Bronchial epithelial cell (primary cell): ENCODE results near the gene CC2D1A. TPM values are rescaled to one million over a fixed set of nuclear protein-coding genes. Genes with fewer than 3 reads are reported as not detected.

Source experiments
- DNase-seq: peaks from one replicate; pipeline ENCODE4 v3.0.0-alpha.2; 2010; ENCODE audit warnings: low read depth
- FAIRE-seq: peaks from 2 replicates; lab custom pipeline; 2011; peaks lifted over from hg19 to GRCh38; lab: Jason Lieb, UNC
- H3K27me3 ChIP-seq: 2 replicates; pipeline ENCODE4 v1.5.1; 2011; ENCODE audit warnings: low read length; ENCODE audit not compliant: control insufficient read depth, insufficient read depth
- H3K36me3 ChIP-seq: 2 replicates; pipeline ENCODE4 v1.5.1; 2011; ENCODE audit warnings: low read length; ENCODE audit not compliant: control insufficient read depth, insufficient read depth
- H3K4me3 ChIP-seq: 2 replicates; pipeline ENCODE4 v1.5.1; 2011; ENCODE audit warnings: mild to moderate bottlenecking, low read depth, low read length, control low read depth
- total RNA-seq: library from RNA; depleted of rRNA; stranded (reverse); fragments of >200 nt; gene quantifications from 2 replicates; pipeline ENCODE4 v1.2.1, GENCODE V29; 2014
- TF ChIP-seq, protein P1 (sequence below): IDR thresholded peaks from 2 replicates; pipeline ENCODE4 v1.5.1; 2011; ENCODE audit warnings: mild to moderate bottlenecking, moderate library complexity, low read length, control low read depth, inconsistent platforms; ENCODE audit not compliant: insufficient read depth, severe bottlenecking

CC2D1A gene
- total RNA-seq, 1 donor from 2014 or later, result 6.8 TPM

DNA sequence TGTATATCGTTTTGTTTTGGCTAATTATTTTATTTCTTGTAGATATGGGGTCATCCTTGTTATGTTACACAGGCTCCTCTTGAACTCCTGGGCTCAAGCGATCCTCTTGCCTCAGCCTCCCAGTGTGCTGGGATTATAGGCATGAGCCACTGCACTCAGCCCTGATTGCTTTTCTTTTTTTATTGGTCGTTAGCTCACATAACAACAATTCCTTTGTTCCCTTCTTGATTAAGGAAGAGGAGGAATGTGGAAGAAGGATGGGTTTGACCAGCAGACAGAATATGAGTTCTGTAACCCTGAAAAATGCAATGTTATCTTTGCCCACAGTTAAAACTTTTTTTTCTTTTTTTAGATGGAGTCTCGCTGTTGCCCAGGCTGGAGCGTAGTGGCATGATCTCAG lies 11.4 kb upstream of the CC2D1A start:
- DNase-seq (no peak), FAIRE-seq (no peak)
- TF ChIP-seq, protein P1, sequence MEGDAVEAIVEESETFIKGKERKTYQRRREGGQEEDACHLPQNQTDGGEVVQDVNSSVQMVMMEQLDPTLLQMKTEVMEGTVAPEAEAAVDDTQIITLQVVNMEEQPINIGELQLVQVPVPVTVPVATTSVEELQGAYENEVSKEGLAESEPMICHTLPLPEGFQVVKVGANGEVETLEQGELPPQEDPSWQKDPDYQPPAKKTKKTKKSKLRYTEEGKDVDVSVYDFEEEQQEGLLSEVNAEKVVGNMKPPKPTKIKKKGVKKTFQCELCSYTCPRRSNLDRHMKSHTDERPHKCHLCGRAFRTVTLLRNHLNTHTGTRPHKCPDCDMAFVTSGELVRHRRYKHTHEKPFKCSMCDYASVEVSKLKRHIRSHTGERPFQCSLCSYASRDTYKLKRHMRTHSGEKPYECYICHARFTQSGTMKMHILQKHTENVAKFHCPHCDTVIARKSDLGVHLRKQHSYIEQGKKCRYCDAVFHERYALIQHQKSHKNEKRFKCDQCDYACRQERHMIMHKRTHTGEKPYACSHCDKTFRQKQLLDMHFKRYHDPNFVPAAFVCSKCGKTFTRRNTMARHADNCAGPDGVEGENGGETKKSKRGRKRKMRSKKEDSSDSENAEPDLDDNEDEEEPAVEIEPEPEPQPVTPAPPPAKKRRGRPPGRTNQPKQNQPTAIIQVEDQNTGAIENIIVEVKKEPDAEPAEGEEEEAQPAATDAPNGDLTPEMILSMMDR, result no peak
- H3K27me3 ChIP-seq, result no peaks in the 10 kb centered on the region
- H3K36me3 ChIP-seq, result no peaks in the 10 kb centered on the region
- H3K4me3 ChIP-seq, result no peak overlapping the region

DNA sequence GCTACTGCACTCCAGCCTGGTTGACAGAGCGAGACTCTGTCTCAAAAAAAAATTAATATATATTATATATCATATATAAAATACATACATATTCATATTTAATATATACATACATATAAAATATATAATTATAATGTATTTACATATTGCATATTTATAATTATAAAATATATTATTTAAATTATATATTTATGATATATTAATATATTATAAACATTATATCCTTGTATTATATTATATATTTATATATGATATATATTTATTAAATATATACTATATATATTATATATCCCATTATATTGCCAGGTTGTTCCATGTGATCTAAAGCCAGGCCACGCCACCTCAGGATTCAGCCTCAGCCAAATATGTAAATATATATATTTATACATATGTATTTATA lies 9.8 kb upstream of the CC2D1A start:
- FAIRE-seq, result no peak
- TF ChIP-seq, protein P1, result no peak
- no peaks in the 10 kb centered on the region for H3K36me3 ChIP-seq

DNA sequence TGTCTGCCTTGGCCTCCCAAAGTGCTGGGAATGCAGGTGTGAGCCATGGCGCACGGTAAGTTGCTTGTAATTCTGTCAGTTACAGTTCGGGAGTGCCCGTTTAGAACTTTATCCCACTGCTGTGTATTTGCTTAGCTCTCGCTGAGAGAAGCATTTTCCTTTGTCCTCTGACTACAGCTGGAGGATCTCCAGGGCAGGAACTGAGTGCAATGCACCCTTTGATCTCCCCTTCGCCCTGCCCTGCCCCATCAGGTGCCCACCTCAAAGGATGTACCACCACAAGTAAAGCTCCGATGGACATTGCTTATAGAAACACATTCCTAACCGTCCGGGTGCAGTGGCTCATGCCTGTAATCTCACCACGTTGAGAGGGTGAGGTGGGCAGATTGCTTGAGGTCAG lies 6.6 kb upstream of the CC2D1A start:
- no peaks in the 10 kb centered on the region for H3K36me3 ChIP-seq
- TF ChIP-seq, protein P1, result no peak
- no peak for FAIRE-seq

More for the DNA sequence above, 9.8 kb upstream of the CC2D1A start:
- no peak for DNase-seq
- no peak overlapping the region for H3K4me3 ChIP-seq
- H3K27me3 ChIP-seq, result no peaks in the 10 kb centered on the region

DNA sequence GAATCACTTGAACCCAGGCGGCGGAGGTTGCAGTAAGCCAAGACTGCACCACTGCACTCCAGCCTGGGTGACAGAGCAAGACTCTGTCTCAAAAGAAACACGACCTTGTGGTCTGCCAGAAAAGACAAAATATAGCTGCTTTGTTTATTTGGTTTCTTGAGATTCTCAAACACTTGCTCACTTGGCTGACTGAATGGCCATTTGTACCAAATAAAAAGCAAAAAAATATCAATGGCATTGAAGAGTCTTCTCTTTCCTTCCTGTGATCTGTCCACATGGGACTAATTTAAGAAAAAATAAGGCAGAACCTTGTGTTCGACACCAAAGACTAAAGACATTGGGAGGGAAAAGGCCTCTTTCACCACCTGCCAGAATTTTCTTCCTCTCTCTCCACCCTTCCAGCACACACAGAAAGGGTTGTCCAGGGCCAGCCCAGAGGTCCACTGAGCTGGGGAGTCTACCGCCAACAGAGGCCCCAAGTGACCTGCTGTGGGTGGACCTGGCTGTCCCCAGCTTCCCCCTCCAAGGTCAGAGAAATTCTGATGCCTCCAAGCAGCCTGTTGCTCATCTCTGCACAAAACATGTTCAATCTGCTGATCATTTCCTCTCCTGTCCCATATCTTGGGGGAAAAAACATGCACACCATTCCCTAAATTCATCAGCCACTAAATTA lies 6.0 kb upstream of the CC2D1A start:
- H3K36me3 ChIP-seq, result no peaks in the 10 kb centered on the region
- H3K4me3 ChIP-seq, result no peak overlapping the region
- DNase-seq, result no peak
- FAIRE-seq, result no peak
- TF ChIP-seq, protein P1, result no peak
- no peaks in the 10 kb centered on the region for H3K27me3 ChIP-seq

More for the DNA sequence above, 6.6 kb upstream of the CC2D1A start:
- Histone ChIP-seq H3K4me3 (no peak overlapping the region), H3K27me3 (no peaks in the 10 kb centered on the region)
- no peak for DNase-seq

DNA sequence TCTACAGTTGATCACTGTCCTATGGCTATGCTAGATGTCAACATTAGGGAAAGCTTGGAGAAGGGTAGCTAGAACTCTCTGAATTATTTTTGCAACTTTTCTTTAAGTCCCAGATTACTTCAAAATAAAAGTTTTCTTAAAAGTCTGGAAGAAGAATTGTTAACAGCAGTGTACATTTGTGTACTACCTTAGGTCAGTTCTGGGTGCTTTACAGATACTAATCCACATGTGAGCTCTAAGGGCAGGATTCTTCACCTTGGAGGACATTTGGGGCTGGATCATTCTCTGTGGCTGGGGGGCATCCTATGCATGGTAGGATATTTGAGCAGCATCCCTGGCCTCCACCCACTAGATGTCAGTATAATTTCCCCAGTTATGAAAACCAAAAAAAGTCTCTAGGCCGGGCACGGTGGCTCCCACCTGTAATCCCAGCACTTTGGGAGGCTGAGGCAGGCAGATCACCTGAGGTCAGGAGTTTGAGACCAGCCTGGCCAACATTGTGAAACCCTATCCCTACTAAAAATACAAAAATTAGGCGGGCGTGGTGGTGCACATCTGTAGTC lies 2.9 kb upstream of the CC2D1A start:
- no peaks in the 10 kb centered on the region for H3K36me3 ChIP-seq
- no peak for DNase-seq
- TF ChIP-seq, protein P1, result peak; percentile 13
- H3K4me3 ChIP-seq, result no peak overlapping the region
- H3K27me3 ChIP-seq, result no peaks in the 10 kb centered on the region
- no peak for FAIRE-seq
